ENCODE results near the gene CORO2B. TPM values are rescaled to one million over a fixed set of nuclear protein-coding genes. Genes with fewer than 3 reads are reported as not detected.

Gene CORO2B
- total and polyA plus RNA-seq, 5 donors from 2014 or later = not detected

GRCh38 chr15:68633231-68634121 lies 54.7 kb downstream of the CORO2B start:
- Histone ChIP-seq H3K36me3 (ENCODE audit: control insufficient read depth, insufficient read depth, low read length) (no peaks in the 10 kb centered on the region), H3K4me3 (ENCODE audit: low read depth, low read length) (no peak overlapping the region), H3K27me3 (ENCODE audit: control insufficient read depth, insufficient read depth, low read length) (no peaks in the 10 kb centered on the region), H3K9me3 (ENCODE audit: control insufficient read depth in 2 of 2, low read length in 2 of 2) (no peaks in the 10 kb centered on the region), H3K27ac (ENCODE audit: insufficient read depth, low read length, poor library complexity, severe bottlenecking) (no peak overlapping the region), H3K4me1 (ENCODE audit: control insufficient read depth, insufficient read depth, low read length, poor library complexity, severe bottlenecking) (no peaks in the 10 kb centered on the region)
- Mint-ChIP-seq H3K4me1 (no peaks in the 10 kb centered on the region), H3K9me3 (no peaks in the 10 kb centered on the region), H3K27ac (no peak overlapping the region), H3K27me3 (no peaks in the 10 kb centered on the region), H3K4me3 (no peak overlapping the region), H3K36me3 (no peaks in the 10 kb centered on the region)
- ATAC-seq (ENCODE audit: low read depth in 2 of 2) (no peak), DNase-seq (no peak)

- Histone ChIP-seq H3K27ac (ENCODE audit: insufficient read depth, low read length, poor library complexity, severe bottlenecking) (no peak overlapping the region), H3K9me3 (ENCODE audit: control insufficient read depth in 2 of 2, low read length in 2 of 2) (no peaks in the 10 kb centered on the region), H3K4me3 (ENCODE audit: low read depth, low read length) (no peak overlapping the region), H3K36me3 (ENCODE audit: control insufficient read depth, insufficient read depth, low read length) (no peaks in the 10 kb centered on the region), H3K27me3 (ENCODE audit: control insufficient read depth, insufficient read depth, low read length) (no peaks in the 10 kb centered on the region), H3K4me1 (ENCODE audit: control insufficient read depth, insufficient read depth, low read length, poor library complexity, severe bottlenecking) (no peaks in the 10 kb centered on the region)
- H3K36me3 Mint-ChIP-seq = no peaks in the 10 kb centered on the region
- H3K27me3 Mint-ChIP-seq = no peaks in the 10 kb centered on the region
- no peaks in the 10 kb centered on the region for H3K4me1 Mint-ChIP-seq
- no peak overlapping the region for H3K4me3 Mint-ChIP-seq
- ATAC-seq (ENCODE audit: low read depth in 2 of 2) (no peak), DNase-seq (no peak)
- no peaks in the 10 kb centered on the region for H3K9me3 Mint-ChIP-seq
- H3K27ac Mint-ChIP-seq = no peak overlapping the region
Measured at GRCh38 chr15:68634122-68634482, 55.3 kb downstream of the CORO2B start.

GRCh38 chr15:68634531-68634930 lies 55.7 kb downstream of the CORO2B start:
- no peak for ATAC-seq (ENCODE audit: low read depth in 2 of 2)
- no peak overlapping the region for H3K27ac ChIP-seq (ENCODE audit: insufficient read depth, low read length, poor library complexity, severe bottlenecking)

GRCh38 chr15:68635141-68635540 lies 56.3 kb downstream of the CORO2B start:
- H3K27me3 Mint-ChIP-seq = no peaks in the 10 kb centered on the region

More at GRCh38 chr15:68634531-68634930, 55.7 kb downstream of the CORO2B start:
- Histone ChIP-seq H3K9me3 (ENCODE audit: control insufficient read depth in 2 of 2, low read length in 2 of 2) (no peaks in the 10 kb centered on the region), H3K4me1 (ENCODE audit: control insufficient read depth, insufficient read depth, low read length, poor library complexity, severe bottlenecking) (no peaks in the 10 kb centered on the region), H3K4me3 (ENCODE audit: low read depth, low read length) (no peak overlapping the region), H3K27me3 (ENCODE audit: control insufficient read depth, insufficient read depth, low read length) (no peaks in the 10 kb centered on the region), H3K36me3 (ENCODE audit: control insufficient read depth, insufficient read depth, low read length) (no peaks in the 10 kb centered on the region)
- H3K36me3 Mint-ChIP-seq = no peaks in the 10 kb centered on the region
- H3K4me3 Mint-ChIP-seq = no peak overlapping the region
- no peaks in the 10 kb centered on the region for H3K9me3 Mint-ChIP-seq
- H3K27me3 Mint-ChIP-seq = no peaks in the 10 kb centered on the region
- no peaks in the 10 kb centered on the region for H3K4me1 Mint-ChIP-seq
- H3K27ac Mint-ChIP-seq = no peak overlapping the region
- no peak for DNase-seq

GRCh38 chr15:68636256-68636655 lies 57.5 kb downstream of the CORO2B start:
- Mint-ChIP-seq H3K4me1 (no peaks in the 10 kb centered on the region), H3K4me3 (no peak overlapping the region), H3K27me3 (no peaks in the 10 kb centered on the region), H3K36me3 (no peaks in the 10 kb centered on the region), H3K9me3 (no peaks in the 10 kb centered on the region), H3K27ac (no peak overlapping the region)
- ATAC-seq (ENCODE audit: low read depth in 2 of 2) = no peak
- no peak overlapping the region for H3K4me3 ChIP-seq (ENCODE audit: low read depth, low read length)
- H3K9me3 ChIP-seq (ENCODE audit: control insufficient read depth in 2 of 2, low read length in 2 of 2) = no peaks in the 10 kb centered on the region
- no peaks in the 10 kb centered on the region for H3K4me1 ChIP-seq (ENCODE audit: control insufficient read depth, insufficient read depth, low read length, poor library complexity, severe bottlenecking)
- no peaks in the 10 kb centered on the region for H3K27me3 ChIP-seq (ENCODE audit: control insufficient read depth, insufficient read depth, low read length)
- H3K27ac ChIP-seq (ENCODE audit: insufficient read depth, low read length, poor library complexity, severe bottlenecking) = no peak overlapping the region
- no peak for DNase-seq
- no peaks in the 10 kb centered on the region for H3K36me3 ChIP-seq (ENCODE audit: control insufficient read depth, insufficient read depth, low read length)

More at GRCh38 chr15:68635141-68635540, 56.3 kb downstream of the CORO2B start:
- H3K27ac ChIP-seq (ENCODE audit: insufficient read depth, low read length, poor library complexity, severe bottlenecking) = no peak overlapping the region
- H3K4me3 ChIP-seq (ENCODE audit: low read depth, low read length) = no peak overlapping the region
- Mint-ChIP-seq H3K4me1 (no peaks in the 10 kb centered on the region), H3K4me3 (no peak overlapping the region), H3K9me3 (no peaks in the 10 kb centered on the region), H3K36me3 (no peaks in the 10 kb centered on the region), H3K27ac (no peak overlapping the region)
- no peak for DNase-seq
- H3K4me1 ChIP-seq (ENCODE audit: control insufficient read depth, insufficient read depth, low read length, poor library complexity, severe bottlenecking) = no peaks in the 10 kb centered on the region
- no peak for ATAC-seq (ENCODE audit: low read depth in 2 of 2)
- H3K36me3 ChIP-seq (ENCODE audit: control insufficient read depth, insufficient read depth, low read length) = no peaks in the 10 kb centered on the region
- H3K9me3 ChIP-seq (ENCODE audit: control insufficient read depth in 2 of 2, low read length in 2 of 2) = no peaks in the 10 kb centered on the region
- no peaks in the 10 kb centered on the region for H3K27me3 ChIP-seq (ENCODE audit: control insufficient read depth, insufficient read depth, low read length)

GRCh38 chr15:68637767-68638404 lies 59.1 kb downstream of the CORO2B start:
- H3K4me3 ChIP-seq (ENCODE audit: low read depth, low read length) = no peak overlapping the region
- H3K36me3 Mint-ChIP-seq = no peaks in the 10 kb centered on the region
- H3K27ac Mint-ChIP-seq = no peak overlapping the region
- no peaks in the 10 kb centered on the region for H3K4me1 Mint-ChIP-seq
- H3K9me3 Mint-ChIP-seq = no peaks in the 10 kb centered on the region
- no peaks in the 10 kb centered on the region for H3K9me3 ChIP-seq (ENCODE audit: control insufficient read depth in 2 of 2, low read length in 2 of 2)
- no peaks in the 10 kb centered on the region for H3K27me3 Mint-ChIP-seq
- no peaks in the 10 kb centered on the region for H3K36me3 ChIP-seq (ENCODE audit: control insufficient read depth, insufficient read depth, low read length)
- no peaks in the 10 kb centered on the region for H3K4me1 ChIP-seq (ENCODE audit: control insufficient read depth, insufficient read depth, low read length, poor library complexity, severe bottlenecking)
- no peak overlapping the region for H3K4me3 Mint-ChIP-seq
- H3K27me3 ChIP-seq (ENCODE audit: control insufficient read depth, insufficient read depth, low read length) = no peaks in the 10 kb centered on the region
- H3K27ac ChIP-seq (ENCODE audit: insufficient read depth, low read length, poor library complexity, severe bottlenecking) = no peak overlapping the region
- no peak for DNase-seq
- no peak for ATAC-seq (ENCODE audit: low read depth in 2 of 2)

GRCh38 chr15:68638953-68639515 lies 60.2 kb downstream of the CORO2B start:
- H3K27me3 ChIP-seq (ENCODE audit: control insufficient read depth, insufficient read depth, low read length) = no peaks in the 10 kb centered on the region
- no peak overlapping the region for H3K4me3 ChIP-seq (ENCODE audit: low read depth, low read length)
- no peak for DNase-seq
- no peaks in the 10 kb centered on the region for H3K9me3 ChIP-seq (ENCODE audit: control insufficient read depth in 2 of 2, low read length in 2 of 2)
- H3K27ac ChIP-seq (ENCODE audit: insufficient read depth, low read length, poor library complexity, severe bottlenecking) = no peak overlapping the region
- no peaks in the 10 kb centered on the region for H3K4me1 ChIP-seq (ENCODE audit: control insufficient read depth, insufficient read depth, low read length, poor library complexity, severe bottlenecking)
- no peaks in the 10 kb centered on the region for H3K4me1 Mint-ChIP-seq
- H3K9me3 Mint-ChIP-seq = no peaks in the 10 kb centered on the region
- ATAC-seq (ENCODE audit: low read depth in 2 of 2) = no peak
- H3K4me3 Mint-ChIP-seq = no peak overlapping the region
- H3K36me3 Mint-ChIP-seq = no peaks in the 10 kb centered on the region
- H3K27ac Mint-ChIP-seq = no peak overlapping the region
- H3K27me3 Mint-ChIP-seq = no peaks in the 10 kb centered on the region
- no peaks in the 10 kb centered on the region for H3K36me3 ChIP-seq (ENCODE audit: control insufficient read depth, insufficient read depth, low read length)
